Prostate gland (tissue), 2 donors: ENCODE measurements around the gene ADAT2.

ENCODE experiments used
- POLR2AphosphoS5 ChIP-seq: sonication (generic); formaldehyde crosslinking; IDR thresholded peaks from one replicate; pipeline ENCODE4 v1.6.1; 2017; ENCODE audit warnings: antibody characterized with exemption
- TF ChIP-seq, protein P1 (sequence below), 4 experiments: fragments of 200-600 bp in 2 of 4; fragments of 450-650 bp in 2 of 4; sonication (generic) in 2 of 4; IDR thresholded peaks; 1 replicate in 3 of 4; 2 replicates in 1 of 4; pipeline ENCODE4 v1.5.1; 2016 to 2019; ENCODE audit warnings: antibody characterized with exemption in 4 of 4, mild to moderate bottlenecking in 2 of 4, moderate library complexity in 2 of 4

- TF ChIP-seq POLR2AphosphoS5 = no peak
- TF ChIP-seq, protein P1, sequence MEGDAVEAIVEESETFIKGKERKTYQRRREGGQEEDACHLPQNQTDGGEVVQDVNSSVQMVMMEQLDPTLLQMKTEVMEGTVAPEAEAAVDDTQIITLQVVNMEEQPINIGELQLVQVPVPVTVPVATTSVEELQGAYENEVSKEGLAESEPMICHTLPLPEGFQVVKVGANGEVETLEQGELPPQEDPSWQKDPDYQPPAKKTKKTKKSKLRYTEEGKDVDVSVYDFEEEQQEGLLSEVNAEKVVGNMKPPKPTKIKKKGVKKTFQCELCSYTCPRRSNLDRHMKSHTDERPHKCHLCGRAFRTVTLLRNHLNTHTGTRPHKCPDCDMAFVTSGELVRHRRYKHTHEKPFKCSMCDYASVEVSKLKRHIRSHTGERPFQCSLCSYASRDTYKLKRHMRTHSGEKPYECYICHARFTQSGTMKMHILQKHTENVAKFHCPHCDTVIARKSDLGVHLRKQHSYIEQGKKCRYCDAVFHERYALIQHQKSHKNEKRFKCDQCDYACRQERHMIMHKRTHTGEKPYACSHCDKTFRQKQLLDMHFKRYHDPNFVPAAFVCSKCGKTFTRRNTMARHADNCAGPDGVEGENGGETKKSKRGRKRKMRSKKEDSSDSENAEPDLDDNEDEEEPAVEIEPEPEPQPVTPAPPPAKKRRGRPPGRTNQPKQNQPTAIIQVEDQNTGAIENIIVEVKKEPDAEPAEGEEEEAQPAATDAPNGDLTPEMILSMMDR (IDR thresholded peaks at IDR 0.05) = no peak
These were observed 48.7 kb downstream of the ADAT2 start for GRCh38 chr6:143401636-143402370.
